ENCODE measurements around the gene MZF1.

The MZF1 gene

DNA sequence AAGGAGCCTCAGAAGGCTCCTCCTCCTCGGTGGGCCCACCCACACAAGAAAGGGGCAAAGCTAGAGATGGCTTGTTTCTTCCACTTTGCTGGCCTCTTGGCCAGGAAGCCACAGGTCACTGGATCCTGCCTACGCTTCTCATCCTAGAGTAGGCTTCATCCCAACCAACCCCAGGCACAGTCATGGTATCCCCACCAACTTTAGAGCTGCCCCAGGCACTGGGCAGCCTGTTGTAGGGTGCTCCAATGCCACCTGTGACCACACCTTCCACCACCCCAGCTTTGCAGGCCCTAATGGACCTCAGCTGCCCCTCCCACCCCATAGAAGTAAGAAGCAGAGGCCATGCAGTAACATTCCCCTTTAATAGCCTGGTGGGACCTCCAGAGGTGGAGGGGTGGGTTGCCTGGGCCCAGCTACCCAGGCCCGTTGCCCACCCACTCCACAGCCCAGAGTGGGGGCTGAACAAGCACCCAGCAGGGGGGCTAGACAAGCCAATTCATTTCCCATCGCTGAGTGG, 17.7 kb downstream of the MZF1 start:
- Histone ChIP-seq H3K4me1 (peaks cover 15% of the 10 kb centered on the region), H3K4me3 (peak overlapping the region; percentile 60), H3K9me3 (no peaks in the 10 kb centered on the region), H3K27me3 (ENCODE audit: low read depth) (no peaks in the 10 kb centered on the region), H3K36me3 (replicated peaks) (peaks cover 46% of the 10 kb centered on the region)
- in situ Hi-C loops (cut with MboI; ENCODE audit: low sequenced_read_pairs), result no loop called here
- no peak for DNase-seq (ENCODE audit: low spot score in 2 of 2)

DNA sequence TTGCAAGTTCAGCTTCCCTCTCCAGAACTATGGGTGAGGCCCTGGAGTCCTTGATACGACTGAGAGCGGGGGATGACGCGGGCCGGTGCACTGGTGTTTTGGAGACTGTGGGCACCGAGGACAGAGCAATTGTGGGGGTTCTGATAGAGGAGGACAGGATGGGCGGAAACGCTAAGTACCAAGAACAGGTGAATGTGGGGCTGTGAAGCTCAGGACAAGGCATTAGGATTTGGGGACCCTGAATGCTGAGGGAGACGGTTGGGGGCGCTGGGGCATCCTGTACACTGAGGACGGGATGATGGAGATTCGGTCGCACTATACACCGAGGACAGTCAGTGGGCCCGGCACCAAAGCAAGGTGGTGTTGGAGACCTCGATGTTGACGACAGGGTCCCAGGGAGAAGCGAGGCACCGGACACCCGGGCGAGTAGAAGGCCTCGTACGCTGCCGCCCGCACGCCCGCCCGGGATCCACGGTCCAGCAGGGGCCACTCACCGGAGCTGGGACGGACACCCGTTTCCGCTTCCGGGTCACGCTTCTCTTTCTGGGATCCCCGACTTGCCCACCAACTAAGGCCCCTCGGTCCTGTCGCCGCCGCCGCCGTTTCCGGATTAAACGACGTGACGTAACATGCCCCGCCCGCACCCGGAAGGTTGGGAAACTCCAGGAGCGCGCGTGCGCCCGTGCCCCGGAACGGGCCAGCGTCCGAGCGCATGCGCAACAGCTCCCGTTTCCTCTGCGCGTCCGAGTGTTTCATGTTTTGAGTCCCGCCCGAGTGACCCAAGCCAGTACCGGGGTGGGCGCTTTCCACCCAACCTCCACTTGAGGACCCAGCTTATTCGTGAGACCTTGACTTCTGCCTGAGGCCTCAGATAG, 18.4 kb downstream of the MZF1 start, which contains the start of gene CHMP2A:
TSS of gene CHMP2A (minus strand) at position 612 of the 875 bp plus-strand sequence. CDS start 893 bp downstream, outside the sequence.
- peak within 1 kb of the TSS; percentile 60 for H3K4me3 ChIP-seq
- peaks cover 13% of the 10 kb centered on the region for H3K4me1 ChIP-seq
- peak; percentile 92 to 99 for DNase-seq (ENCODE audit: low spot score in 2 of 2)
- H3K9me3 ChIP-seq, result no peaks in the 10 kb centered on the region
- peaks cover 53% of the 10 kb centered on the region for H3K36me3 ChIP-seq (replicated peaks)
- in situ Hi-C loops (cut with MboI; ENCODE audit: low sequenced_read_pairs), result no loop called here
- no peaks in the 10 kb centered on the region for H3K27me3 ChIP-seq (ENCODE audit: low read depth)

- Histone ChIP-seq H3K36me3 (replicated peaks) (peaks cover 61% of the 10 kb centered on the region), H3K4me1 (peaks cover 10% of the 10 kb centered on the region; the same call in 1 of the 2 replicates), H3K27me3 (ENCODE audit: low read depth) (no peaks in the 10 kb centered on the region), H3K4me3 (peak overlapping the region; percentile 60), H3K9me3 (no peaks in the 10 kb centered on the region)
- in situ Hi-C loops (cut with MboI; ENCODE audit: low sequenced_read_pairs), result no loop called here
- DNase-seq (ENCODE audit: low spot score in 2 of 2), result peak in 1 of 2 experiments; percentile 49
These were observed 19.2 kb downstream of the MZF1 start for GRCh38 chr19:58553799-58554493.

DNA sequence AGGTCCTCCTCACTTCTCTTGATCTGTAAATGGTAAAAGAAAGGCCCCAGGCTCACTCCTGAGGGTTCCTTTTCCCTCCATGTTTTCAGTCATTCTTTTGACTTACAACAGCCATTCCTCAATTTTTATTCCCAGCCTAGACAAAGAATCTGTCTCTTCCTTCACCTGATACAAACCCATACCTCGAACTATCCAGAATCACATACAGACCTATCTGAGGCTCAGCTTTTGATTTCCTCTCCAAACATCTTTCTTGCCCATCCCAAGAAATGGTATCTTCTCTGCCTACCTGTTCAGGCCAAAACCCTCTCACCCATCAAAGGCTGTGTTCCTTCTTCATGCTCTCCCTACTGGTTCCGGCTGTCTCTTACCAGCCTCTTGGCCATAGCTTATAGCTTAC, 20.5 kb downstream of the MZF1 start:
- Histone ChIP-seq H3K4me1 (peaks cover 10% of the 10 kb centered on the region; the same call in 1 of the 2 replicates), H3K27me3 (ENCODE audit: low read depth) (no peaks in the 10 kb centered on the region), H3K9me3 (no peaks in the 10 kb centered on the region), H3K36me3 (replicated peaks) (peaks cover 70% of the 10 kb centered on the region), H3K4me3 (no peak overlapping the region)
- in situ Hi-C loops (cut with MboI; ENCODE audit: low sequenced_read_pairs), result no loop called here
- DNase-seq (ENCODE audit: low spot score in 2 of 2), result no peak

GRCh38 chr19:58551577-58552471, 21.3 kb downstream of the MZF1 start:
- no peaks in the 10 kb centered on the region for H3K9me3 ChIP-seq
- peaks cover 73% of the 10 kb centered on the region for H3K36me3 ChIP-seq (replicated peaks)
- no peak overlapping the region for H3K4me3 ChIP-seq
- in situ Hi-C loops (cut with MboI; ENCODE audit: low sequenced_read_pairs), result no loop called here
- H3K4me1 ChIP-seq, result peaks cover 10% of the 10 kb centered on the region; the same call in 1 of the 2 replicates
- DNase-seq (ENCODE audit: low spot score in 2 of 2), result peak in 1 of 2 experiments; percentile 9
- no peaks in the 10 kb centered on the region for H3K27me3 ChIP-seq (ENCODE audit: low read depth)

DNA sequence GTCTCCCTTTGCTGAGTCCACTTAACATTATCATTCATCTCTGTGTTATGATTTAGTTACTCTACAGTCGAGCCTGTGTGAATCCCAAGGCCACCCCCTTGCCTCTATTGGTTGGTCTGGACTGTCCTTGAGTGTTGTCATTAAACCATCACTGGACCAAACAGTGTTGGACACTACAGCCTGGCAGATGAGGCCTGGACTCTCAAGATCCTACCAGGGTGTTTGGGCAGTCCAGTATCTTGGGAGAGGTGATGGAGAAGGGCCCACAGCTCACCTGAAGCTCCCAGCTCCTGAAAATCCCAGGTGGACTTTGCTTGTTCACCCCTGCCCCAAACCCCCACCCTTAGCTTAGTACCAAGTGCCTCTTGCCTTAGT, 22.0 kb downstream of the MZF1 start:
- peaks cover 73% of the 10 kb centered on the region for H3K36me3 ChIP-seq (replicated peaks)
- DNase-seq (ENCODE audit: low spot score in 2 of 2), result no peak
- in situ Hi-C loops (cut with MboI; ENCODE audit: low sequenced_read_pairs), result no loop called here
- no peak overlapping the region for H3K4me3 ChIP-seq
- H3K27me3 ChIP-seq (ENCODE audit: low read depth), result no peaks in the 10 kb centered on the region
- no peaks in the 10 kb centered on the region for H3K9me3 ChIP-seq
- peaks cover 15% of the 10 kb centered on the region for H3K4me1 ChIP-seq

- H3K36me3 ChIP-seq (replicated peaks), result peaks cover 75% of the 10 kb centered on the region
- no peaks in the 10 kb centered on the region for H3K27me3 ChIP-seq (ENCODE audit: low read depth)
- H3K4me1 ChIP-seq, result peaks cover 17% of the 10 kb centered on the region
- H3K9me3 ChIP-seq, result no peaks in the 10 kb centered on the region
- no peak for DNase-seq (ENCODE audit: low spot score in 2 of 2)
- in situ Hi-C loops (cut with MboI; ENCODE audit: low sequenced_read_pairs), result no loop called here
- H3K4me3 ChIP-seq, result no peak overlapping the region
These were observed 22.6 kb downstream of the MZF1 start for GRCh38 chr19:58550362-58551122.

GRCh38 chr19:58549664-58550361, 23.3 kb downstream of the MZF1 start:
- Histone ChIP-seq H3K4me1 (peaks cover 13% of the 10 kb centered on the region), H3K4me3 (no peak overlapping the region), H3K27me3 (ENCODE audit: low read depth) (no peaks in the 10 kb centered on the region), H3K9me3 (no peaks in the 10 kb centered on the region), H3K36me3 (replicated peaks) (peaks cover 77% of the 10 kb centered on the region)
- DNase-seq (ENCODE audit: low spot score in 2 of 2), result no peak
- in situ Hi-C loops (cut with MboI; ENCODE audit: low sequenced_read_pairs), result no loop called here

DNA sequence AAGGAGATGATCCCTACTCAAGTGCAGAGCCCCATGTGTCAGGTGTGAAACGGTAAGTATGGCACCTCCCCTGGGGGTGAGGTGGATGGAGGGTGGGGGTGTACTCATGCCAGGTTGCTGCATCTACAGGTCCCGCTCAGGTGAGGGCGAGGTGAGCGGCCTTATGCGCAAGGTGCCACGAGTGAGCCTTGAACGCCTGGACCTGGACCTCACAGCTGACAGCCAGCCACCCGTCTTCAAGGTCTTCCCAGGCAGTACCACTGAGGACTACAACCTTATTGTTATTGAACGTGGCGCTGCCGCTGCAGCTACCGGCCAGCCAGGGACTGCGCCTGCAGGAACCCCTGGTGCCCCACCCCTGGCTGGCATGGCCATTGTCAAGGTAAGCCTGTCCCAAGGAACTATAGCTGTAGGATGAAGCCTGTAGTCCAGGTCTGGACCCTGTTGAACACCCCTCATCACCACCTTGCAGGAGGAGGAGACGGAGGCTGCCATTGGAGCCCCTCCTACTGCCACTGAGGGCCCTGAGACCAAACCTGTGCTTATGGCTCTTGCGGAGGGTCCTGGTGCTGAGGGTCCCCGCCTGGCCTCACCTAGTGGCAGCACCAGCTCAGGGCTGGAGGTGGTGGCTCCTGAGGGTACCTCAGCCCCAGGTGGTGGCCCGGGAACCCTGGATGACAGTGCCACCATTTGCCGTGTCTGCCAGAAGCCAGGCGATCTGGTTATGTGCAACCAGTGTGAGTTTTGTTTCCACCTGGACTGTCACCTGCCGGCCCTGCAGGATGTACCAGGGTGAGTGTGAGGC, 24.1 kb downstream of the MZF1 start:
- H3K4me1 ChIP-seq, result peaks cover 13% of the 10 kb centered on the region
- peaks cover 77% of the 10 kb centered on the region for H3K36me3 ChIP-seq (replicated peaks)
- in situ Hi-C loops (cut with MboI; ENCODE audit: low sequenced_read_pairs), result no loop called here
- no peak for DNase-seq (ENCODE audit: low spot score in 2 of 2)
- no peaks in the 10 kb centered on the region for H3K9me3 ChIP-seq
- no peaks in the 10 kb centered on the region for H3K27me3 ChIP-seq (ENCODE audit: low read depth)
- H3K4me3 ChIP-seq, result no peak overlapping the region

DNA sequence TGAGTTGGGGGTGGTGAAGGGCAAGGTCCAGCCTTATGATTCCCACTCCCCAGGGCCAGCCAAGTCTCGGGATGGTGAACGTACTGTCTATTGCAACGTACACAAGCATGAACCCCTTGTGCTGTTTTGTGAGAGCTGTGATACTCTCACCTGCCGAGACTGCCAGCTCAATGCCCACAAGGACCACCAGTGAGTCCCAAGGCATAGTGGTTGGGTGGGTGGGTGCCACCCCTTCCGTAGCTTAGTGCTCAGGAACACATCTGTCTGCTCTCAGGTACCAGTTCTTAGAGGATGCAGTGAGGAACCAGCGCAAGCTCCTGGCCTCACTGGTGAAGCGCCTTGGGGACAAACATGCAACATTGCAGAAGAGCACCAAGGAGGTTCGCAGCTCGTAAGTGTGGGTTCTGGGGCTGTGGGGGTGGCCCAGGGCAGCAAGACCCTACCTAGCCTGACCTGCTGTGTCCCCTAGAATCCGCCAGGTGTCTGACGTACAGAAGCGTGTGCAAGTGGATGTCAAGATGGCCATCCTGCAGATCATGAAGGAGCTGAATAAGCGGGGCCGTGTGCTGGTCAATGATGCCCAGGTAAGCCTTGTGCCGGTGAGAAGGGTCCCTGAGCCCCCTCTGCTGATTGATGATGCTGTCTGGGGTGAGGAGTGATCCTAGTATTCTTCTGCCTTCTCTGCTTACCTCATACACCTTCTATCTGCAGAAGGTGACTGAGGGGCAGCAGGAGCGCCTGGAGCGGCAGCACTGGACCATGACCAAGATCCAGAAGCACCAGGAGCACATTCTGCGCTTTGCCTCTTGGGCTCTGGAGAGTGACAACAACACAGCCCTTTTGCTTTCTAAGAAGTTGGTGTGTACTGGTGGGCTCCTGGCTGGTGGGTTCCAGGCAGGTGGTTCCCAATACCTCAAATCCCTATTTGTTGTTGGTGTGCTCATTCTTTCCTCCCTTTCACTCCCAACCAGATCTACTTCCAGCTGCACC, 25.5 kb downstream of the MZF1 start:
- Histone ChIP-seq H3K9me3 (no peaks in the 10 kb centered on the region), H3K27me3 (ENCODE audit: low read depth) (no peaks in the 10 kb centered on the region), H3K4me3 (no peak overlapping the region), H3K36me3 (replicated peaks) (peaks cover 73% of the 10 kb centered on the region), H3K4me1 (peaks cover 12% of the 10 kb centered on the region)
- in situ Hi-C loops (cut with MboI; ENCODE audit: low sequenced_read_pairs), result no loop called here
- no peak for DNase-seq (ENCODE audit: low spot score in 2 of 2)

DNA sequence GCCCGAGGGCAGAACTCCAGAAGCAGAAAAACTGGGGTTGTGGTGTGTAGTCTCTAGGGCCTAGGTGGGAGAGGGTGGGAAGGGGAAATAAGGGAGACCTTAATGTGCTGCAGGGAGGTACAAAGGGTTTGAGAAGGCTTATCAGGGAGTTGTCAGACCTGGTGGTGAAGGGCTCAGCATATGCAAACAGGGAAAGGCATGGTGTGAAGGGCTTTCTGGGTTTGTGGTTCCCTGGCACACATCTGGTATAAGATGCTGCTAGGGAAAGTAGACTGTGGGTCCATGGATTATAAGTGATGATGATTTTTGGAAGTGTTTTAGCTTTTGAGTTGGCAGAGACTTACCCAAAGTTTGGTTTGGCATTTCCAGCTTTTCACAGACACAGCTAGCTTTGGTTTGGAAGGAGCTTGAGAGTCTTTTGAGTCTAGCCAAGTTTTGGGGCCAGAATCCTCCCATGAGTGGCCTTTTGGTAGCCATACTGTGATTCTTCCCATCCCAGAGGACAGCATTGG, 27.1 kb downstream of the MZF1 start:
- Histone ChIP-seq H3K4me1 (peaks cover 12% of the 10 kb centered on the region), H3K36me3 (replicated peaks) (peaks cover 59% of the 10 kb centered on the region), H3K4me3 (peak overlapping the region; percentile 67), H3K9me3 (no peaks in the 10 kb centered on the region), H3K27me3 (ENCODE audit: low read depth) (no peaks in the 10 kb centered on the region)
- in situ Hi-C loops (cut with MboI; ENCODE audit: low sequenced_read_pairs), result no loop called here
- peak in 1 of 2 experiments; percentile 8 for DNase-seq (ENCODE audit: low spot score in 2 of 2)

Measured in HAP-1 (cell line).